HG03280 (cell line): ENCODE measurements around the gene CSRP3.
"Not testable (repeated sequence)": the region's sequence is repeated elsewhere in the genome, so short reads cannot be mapped to it uniquely, and the experiment has no call there.

Experiments
- ATAC-seq: cut with Tn5 transposase; IDR thresholded peaks from one replicate; pipeline ENCODE4 v1.9.1; 2021; ENCODE audit warnings: mild to moderate bottlenecking, moderate library complexity; ENCODE audit not compliant: unreplicated experiment

The CSRP3 gene

DNA sequence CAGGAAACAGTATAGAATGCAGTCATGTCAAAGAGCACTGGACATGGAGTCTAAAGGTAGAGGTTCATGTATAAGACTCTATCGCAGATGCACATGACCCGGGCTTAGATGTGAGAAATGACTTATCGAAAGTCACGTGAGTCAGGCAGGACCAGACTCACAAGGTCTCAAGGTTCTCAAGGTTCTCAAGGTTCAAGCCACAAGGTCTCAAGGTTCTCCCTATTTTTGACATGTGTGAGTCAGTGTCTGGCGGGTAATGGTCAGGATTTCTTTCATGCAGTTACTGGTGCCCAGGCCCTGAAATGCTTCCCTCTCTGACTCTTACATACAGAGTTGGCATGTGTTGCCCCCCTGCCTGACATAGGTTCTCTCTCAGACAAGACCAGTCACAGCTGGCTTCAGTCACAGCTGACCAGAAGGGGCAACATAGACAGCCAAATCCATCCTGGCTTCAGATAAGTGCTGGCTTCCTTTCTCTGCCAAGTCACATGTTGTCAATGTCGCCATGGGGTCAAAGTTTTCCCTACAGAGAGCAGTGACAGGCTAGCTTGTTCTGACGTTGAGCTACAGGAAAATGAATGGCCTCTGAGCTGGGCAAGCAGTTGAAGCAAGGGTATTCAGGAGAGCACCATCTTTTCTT is 10.1 kb downstream of the CSRP3 start:
- ATAC-seq = no peak

- ATAC-seq = no peak
Measured at GRCh38 chr11:19187833-19188258, 13.9 kb downstream of the CSRP3 start.

- ATAC-seq = no peak
Measured at GRCh38 chr11:19187114-19187832, 14.5 kb downstream of the CSRP3 start.

- ATAC-seq = no peak
Measured at GRCh38 chr11:19185516-19186052, 16.2 kb downstream of the CSRP3 start.

- no peak for ATAC-seq
Measured at GRCh38 chr11:19185036-19185435, 16.7 kb downstream of the CSRP3 start.

DNA sequence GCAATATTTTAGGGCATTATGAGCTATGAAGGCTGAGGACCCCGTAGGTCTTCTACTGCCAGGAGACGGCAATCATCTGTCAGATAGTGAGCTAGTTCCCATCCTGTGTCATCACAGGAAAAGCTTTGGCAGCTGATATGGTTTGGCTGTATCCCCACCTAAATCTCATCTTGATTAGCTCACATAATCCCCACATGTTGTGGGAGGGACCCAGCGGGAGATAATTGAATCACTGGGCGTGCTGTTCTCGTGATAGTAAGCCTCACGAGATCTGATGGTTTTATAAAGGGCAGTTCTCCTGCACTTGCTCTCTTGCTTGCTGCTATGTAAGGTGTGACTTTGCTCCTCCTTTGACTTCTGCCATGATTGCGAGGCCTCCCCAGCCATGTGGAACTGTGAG is 18.1 kb downstream of the CSRP3 start:
- no peak for ATAC-seq

GRCh38 chr11:19181531-19182261 is 20.1 kb downstream of the CSRP3 start:
- ATAC-seq = no peak

- ATAC-seq = no peak
Measured at GRCh38 chr11:19176629-19177186, 25.1 kb downstream of the CSRP3 start.

DNA sequence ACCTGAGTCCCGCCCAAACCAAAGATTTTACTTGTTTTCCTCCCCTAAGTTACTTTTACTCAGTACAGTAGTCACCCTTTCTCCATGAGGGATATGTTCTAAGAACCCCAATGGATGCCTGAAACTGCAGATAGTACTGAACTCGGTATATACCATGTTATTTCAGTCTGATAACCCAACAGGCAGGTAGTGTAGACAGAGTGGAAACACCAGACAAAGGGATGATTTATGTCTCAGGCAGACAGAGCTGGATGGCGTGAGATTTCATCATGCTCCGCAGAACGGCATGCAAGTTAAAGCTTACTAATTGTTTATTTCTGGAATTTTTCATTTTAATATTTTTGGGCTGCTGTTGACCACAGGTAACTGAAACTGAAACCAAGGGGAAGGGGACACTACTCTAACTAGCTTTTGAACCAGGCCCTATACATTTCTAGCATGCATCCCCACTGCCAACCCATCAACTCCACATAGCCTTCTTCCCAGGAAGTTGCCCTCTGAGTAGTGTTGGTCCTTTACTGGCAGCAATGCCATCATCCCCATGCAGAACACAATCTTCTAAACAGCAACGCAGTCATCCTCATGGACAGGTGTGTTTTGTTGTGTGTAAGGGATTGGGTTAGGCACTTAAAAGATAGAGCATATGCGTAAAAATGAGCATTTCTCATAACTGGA is 27.7 kb downstream of the CSRP3 start:
- ATAC-seq = no peak

DNA sequence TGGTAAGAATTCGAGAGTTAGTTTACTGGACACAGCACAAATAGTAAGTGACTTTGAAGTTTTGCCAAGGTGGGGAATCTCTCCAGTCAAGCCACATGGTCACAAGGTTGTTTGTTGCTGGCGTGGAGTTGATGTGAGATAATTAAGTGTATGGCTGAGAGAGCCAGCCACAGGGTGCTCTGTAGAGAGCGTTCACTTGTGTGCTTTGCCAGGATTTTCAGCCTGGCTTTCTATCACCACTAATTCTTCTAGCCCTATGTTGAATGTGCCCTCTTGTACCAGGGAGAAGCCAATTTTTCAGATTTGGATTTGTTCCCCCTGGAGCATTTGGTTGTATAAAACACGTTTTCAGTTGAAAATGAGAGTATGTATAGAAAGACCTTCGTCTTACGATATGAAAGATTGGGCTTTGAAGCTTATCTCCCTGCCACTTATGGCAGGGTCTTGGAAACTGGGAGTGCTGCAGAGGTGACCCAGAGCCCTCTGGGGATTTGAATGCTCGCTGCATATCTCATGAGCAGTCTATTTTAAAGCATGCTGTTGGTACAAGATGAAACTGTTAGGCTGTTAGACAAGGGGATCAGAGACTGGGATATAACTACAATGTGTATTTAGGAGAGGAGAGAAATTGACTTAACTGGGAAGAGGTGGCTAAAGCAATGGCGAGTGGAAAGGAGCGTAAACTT is 28.6 kb downstream of the CSRP3 start:
- no peak for ATAC-seq

GRCh38 chr11:19168090-19168489 is 33.7 kb downstream of the CSRP3 start:
- ATAC-seq = no peak

DNA sequence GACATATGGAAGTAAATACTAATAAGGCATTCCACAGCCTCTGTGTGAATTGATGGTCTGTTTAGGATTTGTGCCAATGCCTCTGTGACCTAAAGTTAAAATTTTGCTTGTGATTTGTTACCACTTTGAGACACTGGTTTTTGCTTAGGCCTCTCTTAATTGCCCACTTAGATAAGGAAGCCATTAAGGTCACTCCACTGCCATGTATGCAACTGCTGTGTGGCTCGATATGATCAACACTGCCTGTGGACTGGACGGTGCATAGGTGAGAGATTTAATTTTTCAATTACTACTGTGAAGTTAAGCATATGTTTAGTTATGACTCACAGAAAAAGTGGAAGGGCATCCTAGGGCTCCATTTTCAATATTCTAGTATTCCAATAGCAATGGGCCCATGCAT is 36.9 kb downstream of the CSRP3 start:
- no peak for ATAC-seq

DNA sequence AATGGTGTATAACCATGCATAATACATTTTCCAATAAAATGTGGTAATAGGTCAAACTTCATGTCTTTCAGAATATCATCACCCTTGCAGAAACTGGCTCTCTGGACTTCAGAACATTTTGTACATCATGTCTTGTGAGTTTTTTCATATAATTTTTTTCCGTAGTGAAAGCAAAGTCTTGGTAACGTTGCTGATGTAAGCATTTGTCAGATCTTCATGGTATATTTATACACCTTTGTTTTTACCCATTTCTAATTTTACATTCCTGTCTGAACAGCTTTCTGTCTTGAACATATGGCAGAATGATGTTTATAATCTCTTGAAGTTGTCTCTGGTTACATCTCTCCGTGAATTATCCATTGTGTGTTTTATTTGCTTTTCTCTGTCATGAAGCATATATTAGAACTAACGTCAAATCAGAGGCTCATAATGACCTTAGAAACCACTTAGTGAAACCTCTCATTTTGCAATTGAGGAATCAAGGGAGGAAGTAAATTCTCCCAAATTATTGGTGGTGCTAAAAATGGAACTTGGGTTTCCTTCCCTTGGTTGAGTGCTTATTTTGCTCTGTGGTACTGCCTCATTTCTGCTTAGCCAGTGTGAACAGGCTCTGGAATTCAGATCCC is 37.4 kb downstream of the CSRP3 start:
- ATAC-seq = no peak

- no peak for ATAC-seq
Measured at GRCh38 chr11:19163617-19164016, 38.2 kb downstream of the CSRP3 start.

- no peak for ATAC-seq
Measured at GRCh38 chr11:19162951-19163505, 38.8 kb downstream of the CSRP3 start.

DNA sequence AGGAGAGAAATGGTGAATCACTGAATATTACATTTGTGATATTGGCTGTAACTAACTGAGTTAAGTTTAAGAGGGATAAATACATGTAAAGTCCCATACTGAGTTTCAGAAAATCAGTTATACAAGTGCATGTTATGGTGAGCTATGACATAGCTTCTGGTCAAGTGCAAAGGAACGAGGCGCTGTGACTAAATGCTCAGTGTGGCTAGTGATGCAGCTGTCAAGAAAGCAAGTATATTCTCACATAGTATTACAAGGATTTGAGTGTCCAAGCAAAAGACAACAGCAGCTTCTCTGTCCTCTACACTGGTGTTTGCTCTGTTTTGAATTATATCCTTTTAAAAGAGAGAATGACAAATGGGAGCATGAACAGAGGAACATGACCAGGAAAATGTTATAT is 40.1 kb downstream of the CSRP3 start:
- no peak for ATAC-seq

- ATAC-seq = no peak
Measured at GRCh38 chr11:19160847-19161246, 40.9 kb downstream of the CSRP3 start.

DNA sequence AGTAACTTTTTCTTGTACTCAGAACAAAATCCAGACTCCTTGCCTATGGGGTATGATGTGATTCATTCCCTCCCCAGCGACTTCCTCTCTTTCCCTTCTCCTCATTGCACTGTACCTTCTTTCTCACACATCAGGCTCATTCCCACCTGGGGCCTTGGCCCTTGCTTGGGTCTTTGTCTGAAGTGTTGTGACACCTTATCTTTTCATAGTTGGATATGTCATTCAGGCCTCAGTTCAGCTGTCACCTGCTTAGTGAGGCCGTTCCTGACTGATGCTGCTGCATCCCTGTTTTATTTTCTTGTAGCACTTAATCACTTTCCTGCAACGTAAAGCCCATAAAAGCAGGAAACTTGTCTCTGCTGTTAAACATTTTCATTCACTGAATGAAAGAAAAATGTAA is 44.9 kb downstream of the CSRP3 start:
- ATAC-seq = no peak

DNA sequence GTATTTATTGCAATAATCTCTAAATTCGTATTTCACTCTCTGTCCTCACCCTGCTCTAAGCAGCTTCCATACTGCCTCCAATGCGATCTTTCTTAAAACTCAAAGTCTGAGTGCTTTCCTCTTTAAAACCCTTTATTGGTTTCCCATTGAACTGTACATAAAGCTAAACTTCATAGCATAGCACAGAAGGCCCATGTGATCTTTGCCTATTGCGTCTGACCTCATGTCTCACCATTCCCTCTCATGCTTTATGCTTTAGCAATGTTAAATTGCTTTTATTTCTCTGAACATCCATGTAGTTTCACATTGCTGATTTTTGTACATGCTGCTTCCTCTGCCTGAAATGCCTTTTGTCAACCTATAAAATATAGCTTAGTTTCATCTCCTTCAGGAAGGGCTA is 56.5 kb downstream of the CSRP3 start:
- no peak for ATAC-seq

DNA sequence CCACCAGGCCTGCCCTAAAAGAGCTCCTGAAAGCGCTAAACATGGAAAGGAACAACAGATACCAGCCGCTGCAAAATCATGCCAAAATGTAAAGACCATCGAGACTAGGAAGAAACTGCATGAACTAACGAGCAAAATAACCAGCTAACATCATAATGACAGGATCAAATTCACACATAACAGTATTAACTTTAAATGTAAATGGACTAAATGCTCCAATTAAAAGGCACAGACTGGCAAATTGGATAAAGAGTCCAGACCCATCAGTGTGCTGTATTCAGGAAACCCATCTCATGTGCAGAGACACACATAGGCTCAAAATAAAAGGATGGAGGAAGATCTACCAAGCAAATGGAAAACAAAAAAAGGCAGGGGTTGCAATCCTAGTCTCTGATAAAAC is 64.9 kb downstream of the CSRP3 start:
- not testable (repeated sequence) for ATAC-seq
